H1 (cell line): ENCODE measurements around the gene IDUA. TPM values are rescaled to one million over a fixed set of nuclear protein-coding genes. Genes with fewer than 3 reads are reported as not detected.

Source experiments
- CTCF ChIA-PET: fragments of 300-600 bp; sonication (Branson Sonifier 250); formaldehyde crosslinking; loops from one replicate; lab custom pipeline; 2021; ENCODE audit not compliant: partially characterized antibody; lab: Charles Lee
- POLR2A ChIA-PET: fragments of 300-600 bp; sonication (Branson Sonifier 250); formaldehyde crosslinking; loops from one replicate; lab custom pipeline; 2021; ENCODE audit warnings: inconsistent platforms; ENCODE audit not compliant: partially characterized antibody; lab: Charles Lee
- DNase-seq, 2 experiments: peaks; one replicate each; pipeline versions ENCODE4 v3.0.0 to v3.0.0-alpha.2; 2010 to 2022; ENCODE audit warnings: low spot score in 2 of 2, low read depth in 1 of 2, mixed read lengths in 1 of 2
- FAIRE-seq: peaks from 2 replicates; lab custom pipeline; 2011; peaks lifted over from hg19 to GRCh38; lab: Jason Lieb, UNC
- H2AFZ ChIP-seq: 2 replicates; pipeline ENCODE4 v1.8.1; 2012; ENCODE audit warnings: low read length, inconsistent platforms
- H2AK5ac ChIP-seq: 2 replicates; pipeline ENCODE4 v1.6.1; 2013; ENCODE audit warnings: low read depth, low read length
- H2BK120ac ChIP-seq: replicated peaks from 2 replicates; pipeline ENCODE3; 2013; ENCODE audit warnings: low read depth, low read length, inconsistent platforms
- H2BK12ac ChIP-seq: 2 replicates; pipeline ENCODE4 v1.6.1; 2013; ENCODE audit warnings: low read depth, low read length
- H2BK15ac ChIP-seq: 2 replicates; pipeline ENCODE4 v1.6.1; 2013; ENCODE audit warnings: low read length
- H2BK20ac ChIP-seq: 2 replicates; pipeline ENCODE4 v1.6.1; 2013; ENCODE audit warnings: low read length
- H2BK5ac ChIP-seq: 2 replicates; pipeline ENCODE4 v1.6.1; 2013; ENCODE audit warnings: low read depth, low read length
- H3K14ac ChIP-seq: 2 replicates; pipeline ENCODE4 v1.6.1; 2013; ENCODE audit warnings: inconsistent platforms; ENCODE audit not compliant: insufficient read length
- H3K18ac ChIP-seq: 2 replicates; pipeline ENCODE4 v1.6.1; 2013; ENCODE audit warnings: low read length; ENCODE audit errors: extremely low read depth
- H3K23ac ChIP-seq: 2 replicates; pipeline ENCODE4 v1.6.1; 2013; ENCODE audit warnings: inconsistent platforms; ENCODE audit not compliant: insufficient read length
- H3K23me2 ChIP-seq: 2 replicates; pipeline ENCODE4 v1.6.1; 2013; ENCODE audit warnings: low read depth, low read length
- H3K27ac ChIP-seq: 2 replicates; pipeline ENCODE4 v1.6.1; 2011; ENCODE audit warnings: low read depth, low read length, inconsistent platforms
- H3K27me3 ChIP-seq, 4 experiments: replicated peaks in 1 of 4; 1 replicate in 1 of 4; 2 replicates in 3 of 4; pipeline versions ENCODE4 v1.6.1 to v1.8.1; 2011 to 2013; ENCODE audit warnings: low read length in 3 of 4, mild to moderate bottlenecking in 3 of 4, inconsistent platforms in 2 of 4, mixed read lengths in 2 of 4, moderate library complexity in 1 of 4; ENCODE audit not compliant: control insufficient read depth in 3 of 4, insufficient read depth in 3 of 4; ENCODE audit errors: extremely low read depth in 1 of 4
- H3K36me3 ChIP-seq, 4 experiments: 2 replicates each; pipeline versions ENCODE4 v1.6.1 to v1.8.1; 2011 to 2013; ENCODE audit warnings: mild to moderate bottlenecking in 4 of 4, low read length in 3 of 4, moderate library complexity in 2 of 4, control low read depth in 1 of 4, inconsistent platforms in 1 of 4; ENCODE audit not compliant: insufficient read depth in 4 of 4, control insufficient read depth in 2 of 4
- H3K4ac ChIP-seq: replicated peaks from 2 replicates; pipeline ENCODE3; 2013; ENCODE audit warnings: low read length, low read depth, mixed read lengths, inconsistent platforms; ENCODE audit not compliant: insufficient read length
- H3K4me1 ChIP-seq, 4 experiments: replicated peaks in 1 of 4; 1 replicate in 1 of 4; 2 replicates in 3 of 4; pipeline versions ENCODE4 v1.6.1 to v1.8.1; 2011 to 2013; ENCODE audit warnings: low read length in 3 of 4, inconsistent platforms in 2 of 4, mixed read lengths in 1 of 4; ENCODE audit not compliant: insufficient read depth in 4 of 4, control insufficient read depth in 3 of 4
- H3K4me2 ChIP-seq, 2 experiments: 2 replicates each; pipeline versions ENCODE4 v1.6.1 to v1.8.1; 2011 to 2013; ENCODE audit warnings: low read depth in 2 of 2, low read length in 2 of 2, control low read depth in 1 of 2, inconsistent platforms in 1 of 2, mild to moderate bottlenecking in 1 of 2; ENCODE audit not compliant: insufficient read depth in 1 of 2
- H3K4me3 ChIP-seq, 4 experiments: fragments of 200-600, 300-600 bp in 1 of 4; sonication (generic), shearing (Covaris generic), sonication (Bioruptor Twin) in 1 of 4; 2 replicates each; pipeline versions ENCODE4 v1.5.1 to v1.8.1; 2011 to 2016; ENCODE audit warnings: low read length in 4 of 4, low read depth in 3 of 4, control low read depth in 2 of 4, inconsistent platforms in 2 of 4, mild to moderate bottlenecking in 2 of 4, mixed read lengths in 1 of 4, moderate library complexity in 1 of 4; ENCODE audit not compliant: insufficient read depth in 2 of 4; ENCODE audit errors: extremely low read depth in 1 of 4
- H3K56ac ChIP-seq: replicated peaks from 2 replicates; pipeline ENCODE3; 2013; ENCODE audit warnings: low read depth, mild to moderate bottlenecking, mixed read lengths, low read length, inconsistent platforms; ENCODE audit not compliant: insufficient read length
- H3K79me1 ChIP-seq: 2 replicates; pipeline ENCODE4 v1.6.1; 2013; ENCODE audit warnings: low read depth, low read length, control low read depth
- H3K79me2 ChIP-seq, 2 experiments: 2 replicates each; pipeline versions ENCODE4 v1.6.1 to v1.8.1; 2012 to 2013; ENCODE audit warnings: low read length in 2 of 2, mild to moderate bottlenecking in 2 of 2, inconsistent platforms in 1 of 2; ENCODE audit not compliant: insufficient read depth in 2 of 2, control insufficient read depth in 1 of 2
- H3K9ac ChIP-seq, 4 experiments: replicated peaks in 1 of 4; 1 replicate in 1 of 4; 2 replicates in 3 of 4; pipeline versions ENCODE4 v1.6.1 to v1.8.1; 2011 to 2013; ENCODE audit warnings: low read depth in 3 of 4, low read length in 3 of 4, control low read depth in 2 of 4, mild to moderate bottlenecking in 2 of 4, moderate library complexity in 2 of 4, inconsistent platforms in 1 of 4; ENCODE audit errors: extremely low read depth in 1 of 4
- H3K9me3 ChIP-seq, 2 experiments: 2 replicates each; pipeline versions ENCODE4 v1.6.1 to v1.8.1; 2012 to 2013; ENCODE audit warnings: mild to moderate bottlenecking in 2 of 2, moderate library complexity in 2 of 2, control low read depth in 1 of 2, inconsistent platforms in 1 of 2, low read depth in 1 of 2, low read length in 1 of 2, mixed read lengths in 1 of 2; ENCODE audit not compliant: insufficient read depth in 2 of 2
- H4K20me1 ChIP-seq, 2 experiments: replicated peaks in 1 of 2; 2 replicates each; pipeline versions ENCODE3 to v1.8.1; 2011 to 2013; ENCODE audit warnings: inconsistent platforms in 2 of 2, low read length in 2 of 2, mild to moderate bottlenecking in 1 of 2; ENCODE audit not compliant: insufficient read depth in 2 of 2, control insufficient read depth in 1 of 2
- H4K5ac ChIP-seq: 2 replicates; pipeline ENCODE4 v1.6.1; 2013; ENCODE audit warnings: low read length, low read depth, mixed read lengths, inconsistent platforms; ENCODE audit not compliant: insufficient read length
- H4K8ac ChIP-seq: 2 replicates; pipeline ENCODE4 v1.8.0; 2013; ENCODE audit warnings: mild to moderate bottlenecking, moderate library complexity, low read length, inconsistent platforms; ENCODE audit not compliant: insufficient read depth; ENCODE audit errors: extremely low read depth
- H4K91ac ChIP-seq: replicated peaks from 2 replicates; pipeline ENCODE3; 2013; ENCODE audit warnings: low read length, mixed read lengths, inconsistent platforms; ENCODE audit not compliant: insufficient read length
- BCL11A ChIP-seq, 2 experiments: IDR thresholded peaks; one replicate each; pipeline ENCODE4 v1.6.1; 2011; ENCODE audit warnings: low read depth in 2 of 2, low read length in 2 of 2, mild to moderate bottlenecking in 2 of 2
- BRCA1 ChIP-seq: IDR thresholded peaks from 2 replicates; pipeline ENCODE4 v1.6.1; 2012; ENCODE audit warnings: low read depth, low read length, improper control_type of control experiment
- CBX8 ChIP-seq: fragments of 300-800, 300-1000 bp; sonication (generic); IDR thresholded peaks from 2 replicates; pipeline ENCODE4 v1.7.1; 2016; ENCODE audit warnings: low read depth, low read length, borderline replicate concordance
- CREB1 ChIP-seq: IDR thresholded peaks from 2 replicates; pipeline ENCODE4 v1.6.1; 2012; ENCODE audit warnings: inconsistent platforms
- E2F6 ChIP-seq: IDR thresholded peaks from 2 replicates; pipeline ENCODE4 v1.6.1; 2012; ENCODE audit warnings: inconsistent platforms
- EP300 ChIP-seq, 2 experiments: IDR thresholded peaks; 1 replicate in 1 of 2; 2 replicates in 1 of 2; pipeline ENCODE4 v1.6.1; 2011 to 2012; ENCODE audit warnings: low read depth in 2 of 2, low read length in 2 of 2, mild to moderate bottlenecking in 2 of 2, borderline replicate concordance in 1 of 2, inconsistent platforms in 1 of 2, moderate library complexity in 1 of 2
- GABPA ChIP-seq: IDR thresholded peaks from 2 replicates; pipeline ENCODE4 v1.6.1; 2011; ENCODE audit warnings: mild to moderate bottlenecking, low read length, moderate library complexity, borderline replicate concordance; ENCODE audit not compliant: insufficient read depth
- GTF2F1 ChIP-seq: IDR thresholded peaks from 2 replicates; pipeline ENCODE4 v1.6.1; 2012; ENCODE audit warnings: low read depth, low read length, improper control_type of control experiment, borderline replicate concordance
- KDM1A ChIP-seq: fragments of 200-600, 300-600 bp; sonication (generic); IDR thresholded peaks from 2 replicates; pipeline ENCODE4 v1.7.1; 2016; ENCODE audit warnings: mild to moderate bottlenecking, low read length, borderline replicate concordance
- KDM4A ChIP-seq: IDR thresholded peaks from one replicate; pipeline ENCODE4 v1.7.1; 2012; ENCODE audit warnings: low read depth, mild to moderate bottlenecking, moderate library complexity, low read length, inconsistent platforms; ENCODE audit not compliant: severe bottlenecking
- NANOG ChIP-seq: IDR thresholded peaks from 2 replicates; pipeline ENCODE4 v1.6.1; 2011; ENCODE audit warnings: low read length, low read depth, mild to moderate bottlenecking, inconsistent platforms; ENCODE audit not compliant: insufficient read depth, poor library complexity, severe bottlenecking
- SAP30 ChIP-seq: fragments of 300-600 bp; sonication (generic); IDR thresholded peaks from 2 replicates; pipeline ENCODE4 v1.7.1; 2012; ENCODE audit warnings: low read length, moderate library complexity, mild to moderate bottlenecking, inconsistent platforms; ENCODE audit not compliant: insufficient read depth, insufficient replicate concordance
- SP2 ChIP-seq: IDR thresholded peaks from 2 replicates; pipeline ENCODE4 v1.6.1; 2012; ENCODE audit warnings: mild to moderate bottlenecking, low read length, inconsistent platforms
- TEAD4 ChIP-seq: IDR thresholded peaks from 2 replicates; pipeline ENCODE4 v1.6.1; 2012; ENCODE audit warnings: low read depth, low read length, inconsistent platforms, mixed read lengths
- WGBS, 2 experiments: shearing (Covaris generic) in 1 of 2; methylation state at CpG; one replicate each; pipeline versions ENCODE4 v1.1.6 to v1.1.7; 2013 to 2015; ENCODE audit warnings: low lambda C conversion rate in 2 of 2, mixed read lengths in 2 of 2, inconsistent platforms in 1 of 2, low coverage in 1 of 2, missing lambda C conversion rate in 1 of 2; ENCODE audit not compliant: insufficient replicate concordance in 2 of 2, insufficient coverage in 1 of 2, insufficient read length in 1 of 2; ENCODE audit errors: extremely low coverage in 1 of 2, missing lambda C conversion rate in 1 of 2; 5-methylcytosine and 5-hydroxymethylcytosine counted together
- polyA plus RNA-seq, 7 experiments: library from polyadenylated mRNA; depleted of rRNA in 3 of 7; stranded (reverse) in 5 of 7; unstranded in 2 of 7; fragments of >200 nt in 5 of 7; fragments of 200-250 nt in 2 of 7; gene quantifications; 1 replicate in 5 of 7; 2 replicates in 1 of 7; 4 replicates in 1 of 7; pipeline versions ENCODE4 v1.2.1 to v1.2.3, GENCODE V29; 2011 to 2013; ENCODE audit warnings: missing spikeins in 2 of 7, mixed read lengths in 2 of 7
- total RNA-seq: library from RNA; stranded (reverse); fragmentation: NEBNext Ultra II Directional; extraction: Animal tissue kit (Norgen Biotek cat#: 25700); gene quantifications from 2 replicates; pipeline ENCODE4 v1.2.1, GENCODE V29; 2021

Gene IDUA
- total and polyA plus RNA-seq, 2 of the 8 experiments (the other 6 are each of a cell fraction or from before 2014, with no cell fraction given) = 2.8 to 4.8 TPM

- WGBS, 2 experiments = 93% methylated on average over 17 of the region's 17 CpGs; no CpG with 5 or more reads in 1 of the 2 experiments
- H3K23me2 ChIP-seq = no peaks in the 10 kb centered on the region
- no peaks in the 10 kb centered on the region; a peak in 1 of 7 replicates for H3K4me1 ChIP-seq
- no peak for FAIRE-seq
- CTCF ChIA-PET = interaction anchor here (1.4 to 1.6 kb wide), 2 partner anchors 9 kb away, joined by 3 to 4 read pairs; no protein-coding TSS in a partner anchor
- no peak overlapping the region for H3K56ac ChIP-seq
- H2BK15ac ChIP-seq = no peak overlapping the region
- no peak overlapping the region for H4K5ac ChIP-seq
- no peaks in the 10 kb centered on the region for H3K36me3 ChIP-seq
- no peaks in the 10 kb centered on the region for H3K79me2 ChIP-seq
- no peak overlapping the region for H3K9ac ChIP-seq
- H3K79me1 ChIP-seq = no peaks in the 10 kb centered on the region
- H2BK120ac ChIP-seq = no peak overlapping the region
- POLR2A ChIA-PET = interaction anchor here (0.6 to 1.6 kb wide), 5 partner anchors 9 to 407 kb away, joined by 3 to 4 read pairs (median 4); no protein-coding TSS in a partner anchor
- no peak for DNase-seq
- no peak overlapping the region for H3K23ac ChIP-seq
- H3K4ac ChIP-seq = no peak overlapping the region
- H3K4me3 ChIP-seq = no peak overlapping the region
- no peak overlapping the region for H3K27ac ChIP-seq
- H2BK20ac ChIP-seq = no peak overlapping the region
- H2AFZ ChIP-seq = no peak overlapping the region
- H3K9me3 ChIP-seq = no peaks in the 10 kb centered on the region
- no peak overlapping the region for H3K18ac ChIP-seq
- no peaks in the 10 kb centered on the region for H3K27me3 ChIP-seq
- H3K14ac ChIP-seq = no peak overlapping the region
- H2BK12ac ChIP-seq = no peak overlapping the region
- H2AK5ac ChIP-seq = no peak overlapping the region
- no peak overlapping the region for H3K4me2 ChIP-seq
- no peak overlapping the region for H2BK5ac ChIP-seq
- H4K8ac ChIP-seq = no peak overlapping the region
- peaks cover 0 to 5% of the 10 kb centered on the region in 2 experiments for H4K20me1 ChIP-seq
- H4K91ac ChIP-seq = no peak overlapping the region
- no peak for TF ChIP-seq GTF2F1
- TF ChIP-seq BCL11A (IDR thresholded peaks at IDR 0.05; ENCODE audit: low read depth in 2 of 2, low read length in 2 of 2) = no peak
- TF ChIP-seq EP300 (IDR thresholded peaks at IDR 0.05; ENCODE audit: borderline replicate concordance in 1 of 2, low read depth in 2 of 2, low read length in 2 of 2) = no peak
- no peak for TF ChIP-seq E2F6
- TF ChIP-seq SAP30 = no peak
- TF ChIP-seq KDM4A = no peak
- TF ChIP-seq SP2 = no peak
- no peak for TF ChIP-seq CREB1
- TF ChIP-seq GABPA = no peak
- no peak for TF ChIP-seq CBX8
- no peak for TF ChIP-seq NANOG
- TF ChIP-seq TEAD4 = no peak
- no peak for TF ChIP-seq KDM1A
- no peak for TF ChIP-seq BRCA1
These were observed 28.6 kb upstream of the IDUA start for GRCh38 chr4:958314-958665.
